Thoracic aorta (tissue), 2 donors: ENCODE results near the gene TCTA. TPM values are rescaled to one million over a fixed set of nuclear protein-coding genes. Genes with fewer than 3 reads are reported as not detected.

Experiments used
- ATAC-seq: fragments of 150-250 bp; one replicate; pipeline ENCODE4 v1.8.0; 2017; ENCODE audit warnings: low read depth; ENCODE audit not compliant: insufficient number of reproducible peaks, low FRiP score
- DNase-seq: peaks from one replicate; pipeline ENCODE4 v3.0.0-alpha.2; 2020; ENCODE audit warnings: low spot score
- H3K27ac ChIP-seq, 2 donors: fragments of 200-600 bp; sonication (generic); 1 replicate in 1 of 2; 2 replicates in 1 of 2; pipeline ENCODE4 v1.5.1; 2016; ENCODE audit warnings: mild to moderate bottlenecking in 2 of 2, moderate library complexity in 2 of 2
- H3K27me3 ChIP-seq: fragments of 200-600 bp; sonication (generic); replicated peaks from 2 replicates; pipeline ENCODE4 v1.6.0; 2016; ENCODE audit warnings: mild to moderate bottlenecking; ENCODE audit not compliant: insufficient read depth
- H3K36me3 ChIP-seq: fragments of 200-600 bp; sonication (generic); one replicate; pipeline ENCODE4 v1.5.1; 2016
- H3K4me1 ChIP-seq, 2 donors: fragments of 200-600 bp; sonication (generic); 1 replicate in 1 of 2; 2 replicates in 1 of 2; pipeline versions ENCODE4 v1.5.1 to v1.6.0; 2016; ENCODE audit warnings: low read depth in 2 of 2, mild to moderate bottlenecking in 1 of 2; ENCODE audit not compliant: control insufficient read depth in 1 of 2
- H3K4me3 ChIP-seq: fragments of 200-600 bp; sonication (generic); 2 replicates; pipeline ENCODE4 v1.5.1; 2016; ENCODE audit warnings: mild to moderate bottlenecking
- H3K9me3 ChIP-seq: fragments of 200-600 bp; sonication (generic); 2 replicates; pipeline ENCODE4 v1.5.1; 2016
- total RNA-seq, 2 donors: library from RNA; depleted of rRNA; stranded (reverse); fragments of >200 nt; gene quantifications; one replicate each; pipeline versions ENCODE4 v1.1.0 to v1.2.3, GENCODE V29; 2016
- TF ChIP-seq, protein P1 (sequence below): fragments of 200-600 bp; sonication (generic); IDR thresholded peaks from one replicate; pipeline ENCODE4 v1.5.1; 2019; ENCODE audit warnings: antibody characterized with exemption

TCTA gene
- total RNA-seq, 2 donors from 2014 or later, result 25.7 to 32.4 TPM

DNA sequence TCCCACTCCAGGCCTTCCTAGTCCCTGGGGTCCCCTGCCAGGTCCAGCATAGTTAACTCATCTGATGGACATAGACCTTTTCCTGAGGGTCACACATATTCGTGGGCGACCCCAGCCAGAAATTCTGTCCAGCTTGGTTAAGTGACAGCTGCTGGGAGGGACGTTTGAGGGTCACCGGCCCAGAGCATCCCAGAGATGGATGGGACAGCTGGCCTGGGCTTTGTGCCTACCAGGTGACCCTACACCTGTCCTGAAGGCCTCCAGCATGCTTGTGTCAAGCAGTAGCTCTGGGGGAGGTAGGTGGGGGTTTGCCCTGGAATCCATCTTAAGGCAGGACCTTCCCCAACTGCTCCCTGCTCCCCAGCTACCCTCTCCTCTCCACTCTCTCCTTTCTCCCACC, 48.7 kb downstream of the TCTA start:
- Histone ChIP-seq H3K4me3 (no peak overlapping the region), H3K27ac (no peak overlapping the region), H3K36me3 (no peaks in the 10 kb centered on the region), H3K27me3 (no peaks in the 10 kb centered on the region), H3K4me1 (peaks cover 0 to 4% of the 10 kb centered on the region in 2 donors), H3K9me3 (no peaks in the 10 kb centered on the region)
- DNase-seq (no peak), ATAC-seq (no peak)
- TF ChIP-seq, protein P1, sequence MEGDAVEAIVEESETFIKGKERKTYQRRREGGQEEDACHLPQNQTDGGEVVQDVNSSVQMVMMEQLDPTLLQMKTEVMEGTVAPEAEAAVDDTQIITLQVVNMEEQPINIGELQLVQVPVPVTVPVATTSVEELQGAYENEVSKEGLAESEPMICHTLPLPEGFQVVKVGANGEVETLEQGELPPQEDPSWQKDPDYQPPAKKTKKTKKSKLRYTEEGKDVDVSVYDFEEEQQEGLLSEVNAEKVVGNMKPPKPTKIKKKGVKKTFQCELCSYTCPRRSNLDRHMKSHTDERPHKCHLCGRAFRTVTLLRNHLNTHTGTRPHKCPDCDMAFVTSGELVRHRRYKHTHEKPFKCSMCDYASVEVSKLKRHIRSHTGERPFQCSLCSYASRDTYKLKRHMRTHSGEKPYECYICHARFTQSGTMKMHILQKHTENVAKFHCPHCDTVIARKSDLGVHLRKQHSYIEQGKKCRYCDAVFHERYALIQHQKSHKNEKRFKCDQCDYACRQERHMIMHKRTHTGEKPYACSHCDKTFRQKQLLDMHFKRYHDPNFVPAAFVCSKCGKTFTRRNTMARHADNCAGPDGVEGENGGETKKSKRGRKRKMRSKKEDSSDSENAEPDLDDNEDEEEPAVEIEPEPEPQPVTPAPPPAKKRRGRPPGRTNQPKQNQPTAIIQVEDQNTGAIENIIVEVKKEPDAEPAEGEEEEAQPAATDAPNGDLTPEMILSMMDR, result no peak

DNA sequence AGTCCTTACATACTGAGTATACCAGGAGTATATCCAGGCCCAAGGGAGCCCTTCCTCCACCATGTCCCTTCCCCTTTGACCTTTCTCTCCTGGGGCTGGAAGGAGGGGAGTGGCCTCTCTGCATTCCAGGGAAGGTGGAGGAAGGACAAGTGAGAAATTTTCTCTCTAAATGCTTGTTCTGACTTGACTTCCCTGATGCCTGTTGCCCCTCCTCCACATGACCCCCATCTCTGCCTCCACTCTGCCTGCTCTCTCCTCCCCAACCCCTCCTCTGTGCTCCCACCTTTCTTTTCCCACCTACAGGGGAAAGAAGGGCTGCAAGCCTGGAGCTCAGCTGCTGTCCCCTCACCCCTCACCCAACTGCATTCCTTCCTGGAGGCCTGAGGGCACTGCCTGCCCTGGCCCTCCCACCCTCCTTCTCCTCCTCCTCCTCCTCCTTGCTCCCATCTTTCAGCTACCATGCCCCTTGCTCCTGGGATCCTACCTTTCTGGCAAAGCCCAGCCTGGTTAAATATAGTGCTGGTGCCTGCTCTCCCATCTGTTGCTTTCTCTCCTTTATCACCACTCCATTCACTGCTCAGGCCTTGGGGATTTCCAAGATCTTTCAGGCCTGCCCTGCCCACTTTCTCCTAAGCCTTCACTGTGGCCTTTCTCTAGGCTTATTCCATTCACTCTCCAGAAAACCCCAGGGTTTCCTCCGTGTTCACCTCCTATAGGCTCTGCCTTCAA, 49.4 kb downstream of the TCTA start:
- Histone ChIP-seq H3K4me1 (no peaks in the 10 kb centered on the region), H3K9me3 (no peaks in the 10 kb centered on the region), H3K27me3 (no peaks in the 10 kb centered on the region), H3K36me3 (no peaks in the 10 kb centered on the region), H3K27ac (no peak overlapping the region), H3K4me3 (no peak overlapping the region)
- TF ChIP-seq, protein P1, result no peak
- DNase-seq, result no peak
- ATAC-seq, result no peak

DNA sequence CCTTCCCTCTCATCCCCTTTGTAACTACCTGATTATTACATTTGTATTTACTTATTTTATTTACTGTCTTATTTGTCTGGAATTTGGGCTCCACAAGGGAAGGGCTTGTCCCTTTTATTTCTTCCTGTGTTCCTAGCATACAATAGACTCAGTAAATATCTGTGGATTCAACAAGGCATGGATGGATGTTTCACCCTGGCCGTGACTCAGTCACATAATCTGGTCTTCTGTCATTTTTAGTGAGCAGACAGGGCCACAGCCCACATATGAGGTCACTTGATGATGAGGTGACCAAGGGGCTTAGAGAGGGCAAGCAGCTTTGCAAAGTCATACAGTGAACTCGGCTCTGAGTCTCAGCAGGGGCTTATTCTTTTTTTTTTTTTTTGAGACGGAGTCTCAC, 50.0 kb downstream of the TCTA start:
- Histone ChIP-seq H3K4me1 (no peaks in the 10 kb centered on the region), H3K4me3 (no peak overlapping the region), H3K36me3 (no peaks in the 10 kb centered on the region), H3K9me3 (no peaks in the 10 kb centered on the region), H3K27ac (no peak overlapping the region), H3K27me3 (no peaks in the 10 kb centered on the region)
- ATAC-seq (no peak), DNase-seq (no peak)
- TF ChIP-seq, protein P1, result no peak

DNA sequence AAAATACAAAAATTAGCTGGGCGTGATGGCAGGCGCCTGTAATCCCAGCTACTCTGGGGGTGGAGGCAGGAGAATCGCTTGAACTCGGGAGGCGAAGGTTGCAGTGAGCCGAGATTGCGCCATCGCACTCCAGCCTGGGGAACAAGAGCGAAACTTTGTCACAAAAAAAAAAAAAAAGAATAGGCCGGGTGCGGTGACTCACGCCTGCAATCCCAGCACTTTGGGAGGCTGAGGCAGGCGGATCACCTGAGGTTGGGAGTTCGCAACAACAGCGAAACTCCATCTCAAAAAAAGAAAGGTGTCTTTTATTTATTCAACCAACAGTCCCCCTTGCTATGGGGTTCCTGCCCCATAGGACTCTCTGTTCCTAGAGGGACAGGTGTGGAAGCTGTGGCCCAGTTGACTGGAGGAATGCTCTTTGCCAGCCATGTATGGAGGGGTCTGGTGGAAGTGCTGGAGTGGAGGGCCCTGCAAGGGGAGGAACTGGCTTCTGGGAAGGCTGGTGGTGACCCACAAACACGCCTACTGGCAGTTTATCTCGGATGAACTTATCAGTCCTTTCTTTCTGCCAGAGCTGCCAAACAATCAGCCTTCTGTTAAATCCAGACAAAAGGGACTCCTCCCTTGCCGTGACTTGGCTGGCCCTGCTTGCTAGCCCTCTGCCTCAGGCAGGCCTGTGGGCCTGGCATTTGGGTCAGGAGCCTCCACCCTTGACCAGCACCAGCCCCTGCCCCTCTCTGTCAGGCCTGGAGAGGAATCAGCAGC, 53.2 kb downstream of the TCTA start:
- Histone ChIP-seq H3K4me1 (peaks cover 12 to 18% of the 10 kb centered on the region in 2 donors), H3K36me3 (no peaks in the 10 kb centered on the region), H3K27ac (no peak overlapping the region), H3K4me3 (no peak overlapping the region), H3K9me3 (no peaks in the 10 kb centered on the region), H3K27me3 (no peaks in the 10 kb centered on the region)
- DNase-seq, result no peak
- TF ChIP-seq, protein P1, result no peak
- no peak for ATAC-seq

Other genes with a start within 250 kb of the TCTA start
- 10 to 100 TPM; 28.8 to 28.9 TPM for gene CCDC71, start 246.1 kb upstream of the TCTA start, total RNA-seq
- gene KLHDC8B, start 240.8 kb upstream of the TCTA start, total RNA-seq, result 10 to 100 TPM; 22.4 to 29.8 TPM
- 10 to 100 TPM in 1 of 2 donors, 1 to 10 TPM in 1; 5.4 to 15.0 TPM for gene C3orf62, start 135.2 kb upstream of the TCTA start, total RNA-seq
- 10 to 100 TPM; 41.2 to 74.1 TPM for gene USP4, start 72.4 kb upstream of the TCTA start, total RNA-seq
- 100 to 1,000 TPM; 187 to 319 TPM for gene GPX1, start 54.1 kb upstream of the TCTA start, total RNA-seq
- 100 to 1,000 TPM; 524 to 630 TPM for gene RHOA, start 447 bp upstream of the TCTA start, total RNA-seq
- gene AMT, start 10.1 kb downstream of the TCTA start, total RNA-seq, result 1 to 10 TPM; 7.0 to 7.2 TPM
- 10 to 100 TPM in 1 of 2 donors, 1 to 10 TPM in 1; 9.8 to 13.5 TPM for gene NICN1, start 16.9 kb downstream of the TCTA start, total RNA-seq
- 100 to 1,000 TPM in 1 of 2 donors, 10 to 100 TPM in 1; 71.9 to 171 TPM for gene DAG1, start 57.8 kb downstream of the TCTA start, total RNA-seq
- under 1 TPM; 0.27 to 0.35 TPM for gene BSN, start 142.1 kb downstream of the TCTA start, total RNA-seq